Measurements from ENCODE around the gene VPREB1.
"Not testable (repeated sequence)": the region's sequence is repeated elsewhere in the genome, so short reads cannot be mapped to it uniquely, and the experiment has no call there.

VPREB1 gene

GRCh38 chr22:22246706-22247105, 2.1 kb downstream of the VPREB1 start:
- DNase-seq: no peak

- no peak for DNase-seq
Measured at GRCh38 chr22:22248878-22249277, 4.3 kb downstream of the VPREB1 start.

GRCh38 chr22:22250651-22251050, 6.1 kb downstream of the VPREB1 start:
- DNase-seq: not testable (repeated sequence)

- not testable (repeated sequence) for DNase-seq
Measured at GRCh38 chr22:22256133-22256532, 11.5 kb downstream of the VPREB1 start.

- not testable (repeated sequence) for DNase-seq
Measured at GRCh38 chr22:22258597-22259415, 14.2 kb downstream of the VPREB1 start.

GRCh38 chr22:22260169-22260568, 15.6 kb downstream of the VPREB1 start:
- DNase-seq: not testable (repeated sequence)

- not testable (repeated sequence) for DNase-seq
Measured at GRCh38 chr22:22260586-22260985, 16.0 kb downstream of the VPREB1 start.

- not testable (repeated sequence) for DNase-seq
Measured at GRCh38 chr22:22262332-22263074, 17.9 kb downstream of the VPREB1 start.

DNA sequence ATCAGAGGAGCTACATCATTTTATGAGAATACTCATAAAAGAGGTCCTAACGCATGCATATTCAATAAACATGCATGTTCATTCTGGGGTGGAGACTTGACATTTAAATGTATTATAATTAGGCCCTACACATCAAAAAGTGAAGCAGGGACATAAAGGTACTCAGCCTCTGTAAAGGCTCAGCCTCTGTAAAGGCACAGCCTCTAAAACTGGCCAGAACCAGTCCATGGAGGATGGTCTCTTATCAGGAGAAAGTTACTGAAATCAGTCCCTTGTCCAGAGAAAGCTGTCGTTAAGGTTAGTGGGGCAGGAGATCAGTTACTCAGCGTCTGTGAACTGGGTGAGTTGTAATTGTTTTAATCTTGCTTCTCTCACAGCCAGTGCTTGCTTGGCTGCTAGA, 19.2 kb downstream of the VPREB1 start:
- not testable (repeated sequence) for DNase-seq

- not testable (repeated sequence) for DNase-seq
Measured at GRCh38 chr22:22270036-22270676, 25.6 kb downstream of the VPREB1 start.

- DNase-seq: not testable (repeated sequence)
Measured at GRCh38 chr22:22277423-22277822, 32.8 kb downstream of the VPREB1 start.

DNA sequence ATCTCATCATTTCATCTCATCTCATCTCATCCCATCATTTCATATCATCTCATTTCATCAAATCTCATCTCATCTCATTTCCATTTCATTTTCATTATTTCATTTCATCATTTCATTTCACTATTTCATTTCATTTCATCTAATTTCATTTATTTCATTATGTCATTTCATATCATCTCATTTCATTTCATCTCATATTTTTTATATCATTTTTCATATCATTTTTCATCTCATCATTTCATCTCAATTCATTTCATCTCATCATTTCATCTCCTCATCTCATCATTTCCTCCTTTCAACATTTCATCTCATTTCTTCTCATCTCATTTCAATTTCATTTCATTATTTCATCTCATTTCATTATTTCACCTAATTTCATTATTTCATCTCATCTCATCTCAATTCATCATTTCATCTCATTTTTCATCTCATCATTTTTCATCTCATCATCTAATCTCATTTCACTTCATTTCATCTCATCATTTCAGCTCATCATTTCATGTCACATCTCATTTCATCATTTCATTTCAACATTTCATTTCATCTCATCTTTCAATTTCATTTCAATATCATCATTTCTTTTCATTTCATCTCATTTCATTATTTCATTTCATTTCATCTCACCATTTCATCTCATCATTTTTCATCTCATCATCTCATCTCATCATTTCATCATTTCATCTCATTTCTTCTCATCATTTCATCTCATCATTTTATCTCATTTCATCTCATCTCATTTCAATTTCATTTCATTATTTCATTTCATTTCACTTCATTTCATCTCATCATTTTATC, 40.6 kb downstream of the VPREB1 start:
- not testable (repeated sequence) for DNase-seq

DNA sequence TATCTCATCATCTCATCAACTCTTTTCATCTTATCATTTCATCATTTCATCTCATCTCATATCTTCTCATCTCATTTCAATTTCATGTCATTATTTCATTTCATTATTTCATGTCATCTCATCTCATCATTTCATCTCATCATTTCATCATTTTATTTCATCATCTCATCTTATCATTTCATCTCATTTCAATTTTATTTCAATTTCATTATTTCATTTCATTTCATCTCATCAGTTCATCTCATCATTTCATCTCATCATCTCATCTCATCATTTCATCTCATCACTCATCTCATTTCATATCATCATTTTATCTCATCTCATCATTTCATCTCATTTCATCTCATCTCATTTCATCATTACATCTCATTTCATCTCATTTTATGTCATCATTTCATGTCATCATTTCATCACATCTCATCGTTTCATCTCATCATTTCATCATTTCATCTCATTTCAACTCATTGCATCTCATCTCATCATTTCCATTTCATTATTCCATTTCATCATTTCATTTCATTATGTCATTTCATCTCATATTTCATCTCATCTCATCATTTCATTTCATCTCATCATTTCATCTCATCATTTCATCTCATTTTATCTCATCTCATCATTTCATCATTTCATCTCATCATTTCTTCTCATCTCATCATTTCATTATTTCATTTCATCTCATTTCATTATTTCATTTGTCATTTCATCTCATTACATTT, 42.0 kb downstream of the VPREB1 start:
- DNase-seq: not testable (repeated sequence)

DNA sequence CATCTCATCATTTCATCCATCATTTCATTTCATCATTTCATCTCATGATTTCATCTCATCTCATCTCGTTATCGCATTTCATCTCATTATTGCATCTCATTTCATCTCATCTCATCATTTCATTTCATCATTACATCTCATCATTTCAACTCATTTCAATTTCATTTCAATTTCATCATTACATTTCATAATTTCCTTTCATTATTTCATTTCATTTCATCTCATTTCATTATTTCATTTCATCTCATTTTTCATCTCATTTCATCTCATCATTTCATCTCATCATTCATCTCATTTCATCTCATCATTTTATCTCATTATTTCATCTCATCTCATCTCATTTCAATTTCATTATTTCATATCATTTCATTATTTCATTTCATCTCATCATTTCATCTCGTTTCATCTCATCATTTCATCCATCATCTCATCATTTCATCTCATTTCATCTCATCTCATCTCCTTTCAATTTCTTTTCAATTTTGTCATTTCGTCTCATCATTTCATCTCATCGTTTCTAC, 42.6 kb downstream of the VPREB1 start:
- DNase-seq: not testable (repeated sequence)

- DNase-seq: not testable (repeated sequence)
Measured at GRCh38 chr22:22289666-22290065, 45.1 kb downstream of the VPREB1 start.

DNA sequence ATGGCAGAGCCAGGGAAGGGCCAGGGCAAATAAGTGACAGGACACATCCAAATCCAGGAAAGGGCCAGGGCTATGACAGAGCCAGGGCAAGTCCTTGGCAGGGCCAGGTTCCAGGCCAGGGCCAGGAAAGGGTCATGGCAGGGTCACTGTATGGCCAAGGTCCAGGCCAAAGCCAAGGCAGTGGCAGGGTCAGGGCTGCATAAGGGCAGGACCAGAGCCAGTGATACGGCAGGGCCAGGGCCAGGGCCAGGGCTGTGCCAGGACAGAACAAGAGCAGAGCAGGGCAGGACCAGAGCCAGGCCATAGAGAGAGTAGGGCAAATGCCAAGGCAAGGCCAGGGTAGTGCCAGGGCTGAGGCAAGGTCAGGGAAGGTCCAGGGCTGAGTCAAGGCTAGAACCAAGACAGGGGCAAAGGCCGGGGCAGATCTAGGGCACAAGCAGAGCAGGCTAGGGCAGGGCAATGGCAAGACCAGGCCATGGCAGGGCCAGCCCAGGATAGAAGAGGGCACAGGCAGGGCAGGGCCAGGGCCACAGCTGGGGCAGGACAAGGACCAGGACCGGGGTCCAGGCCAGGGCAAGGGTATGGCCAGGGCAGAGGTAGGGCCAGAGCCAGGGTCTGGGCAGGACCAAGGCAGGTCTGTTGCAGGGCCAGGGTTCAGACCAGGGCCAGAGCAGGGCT, 46.7 kb downstream of the VPREB1 start:
- DNase-seq: not testable (repeated sequence)

- DNase-seq: not testable (repeated sequence)
Measured at GRCh38 chr22:22292656-22293055, 48.1 kb downstream of the VPREB1 start.

DNA sequence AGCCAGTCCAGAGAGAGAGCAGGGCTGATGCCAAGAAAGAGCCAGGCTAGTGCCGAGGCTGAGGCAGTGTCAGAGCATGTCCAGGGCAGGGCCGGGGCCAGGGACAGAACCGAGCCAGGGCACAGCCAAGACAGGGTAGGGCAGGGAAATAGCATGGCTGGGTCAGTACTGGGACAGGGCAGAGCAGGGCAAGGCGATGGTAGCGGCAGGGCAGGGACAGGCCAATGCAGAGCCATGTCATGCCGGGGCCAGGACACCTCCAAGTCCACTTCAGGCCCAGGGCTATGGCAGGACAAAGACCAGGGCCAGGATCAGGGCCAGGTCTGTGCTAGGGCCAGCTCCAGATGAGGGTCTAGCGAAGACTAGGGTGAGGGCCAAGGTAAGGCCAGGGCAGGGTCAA, 48.9 kb downstream of the VPREB1 start:
- DNase-seq: not testable (repeated sequence)

DNA sequence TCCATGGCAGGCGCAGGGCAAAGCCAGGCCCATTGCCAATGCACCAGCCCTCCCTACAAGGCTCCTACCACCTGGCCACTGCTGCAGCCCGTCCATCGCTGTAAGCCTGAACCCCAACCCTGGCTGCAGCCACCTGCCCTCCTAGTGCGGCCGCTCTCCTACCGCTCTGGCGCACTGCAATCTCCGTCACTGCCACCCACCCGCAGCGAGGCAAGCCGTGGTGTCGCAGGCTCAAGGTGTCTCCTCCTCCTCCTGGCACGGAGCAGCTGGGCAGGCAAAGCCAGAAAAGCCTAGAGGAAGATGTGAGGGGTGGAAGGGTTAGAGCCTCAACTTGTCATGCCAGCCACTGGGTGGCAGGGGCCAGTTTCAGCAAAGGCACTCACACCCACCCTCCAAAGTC, 50.1 kb downstream of the VPREB1 start:
- DNase-seq: not testable (repeated sequence)
